GM19240 (cell line): ENCODE measurements around the gene FSTL3.
"Not testable (repeated sequence)": the region's sequence is repeated elsewhere in the genome, so short reads cannot be mapped to it uniquely, and the experiment has no call there.

Source experiments
- DNase-seq: peaks from one replicate; pipeline ENCODE4 v3.0.0; 2011; ENCODE audit warnings: low spot score; ENCODE audit not compliant: insufficient read length

Gene FSTL3

GRCh38 chr19:681029-682019 lies 5.1 kb downstream of the FSTL3 start:
- no peak for DNase-seq

GRCh38 chr19:682678-683320 lies 6.6 kb downstream of the FSTL3 start:
- no peak for DNase-seq

GRCh38 chr19:685454-685931 lies 9.3 kb downstream of the FSTL3 start:
- DNase-seq = no peak

GRCh38 chr19:686589-687297 lies 10.6 kb downstream of the FSTL3 start:
- DNase-seq = no peak

- no peak for DNase-seq
Observed at GRCh38 chr19:687569-688166, 11.5 kb downstream of the FSTL3 start.

GRCh38 chr19:688214-688613 lies 12.0 kb downstream of the FSTL3 start:
- no peak for DNase-seq

- no peak for DNase-seq
Observed at GRCh38 chr19:688992-689391, 12.8 kb downstream of the FSTL3 start.

- no peak for DNase-seq
Observed at GRCh38 chr19:690203-690602, 14.0 kb downstream of the FSTL3 start.

- no peak for DNase-seq
Observed at GRCh38 chr19:694481-695351, 18.5 kb downstream of the FSTL3 start.

GRCh38 chr19:695352-695949 lies 19.3 kb downstream of the FSTL3 start, which contains the start of gene PRSS57:
TSS of gene PRSS57 (minus strand) at chr19:695452. CDS start at chr19:695430, 22 bp downstream.
- DNase-seq = no peak

GRCh38 chr19:698529-698928 lies 22.3 kb downstream of the FSTL3 start:
- DNase-seq = not testable (repeated sequence)

GRCh38 chr19:699885-700284 lies 23.7 kb downstream of the FSTL3 start:
- not testable (repeated sequence) for DNase-seq

GRCh38 chr19:702847-703246 lies 26.7 kb downstream of the FSTL3 start:
- not testable (repeated sequence) for DNase-seq

GRCh38 chr19:703329-703650 lies 27.1 kb downstream of the FSTL3 start:
- no peak for DNase-seq

- DNase-seq = no peak
Observed at GRCh38 chr19:703651-704446, 27.7 kb downstream of the FSTL3 start.

GRCh38 chr19:704447-704741 lies 28.2 kb downstream of the FSTL3 start:
- no peak for DNase-seq

GRCh38 chr19:708154-709143 lies 32.3 kb downstream of the FSTL3 start, which contains the start of gene PALM:
TSS of gene PALM (plus strand) at chr19:708935. CDS start at chr19:709147, 212 bp downstream.
- DNase-seq = no peak
